Measurements from ENCODE around the gene TMC3. TPM values are rescaled to one million over a fixed set of nuclear protein-coding genes. Genes with fewer than 3 reads are reported as not detected.

TMC3 gene
- total RNA-seq, 3 donors from 2014 or later (not counting 1 experiment from before 2014, with no cell fraction given) = not detected

GRCh38 chr15:81330366-81331090 is 43.5 kb downstream of the TMC3 start:
- Histone ChIP-seq H3K9me3 (ENCODE audit: control insufficient read depth, insufficient read depth, low read length) (no peaks in the 10 kb centered on the region), H3K27ac (ENCODE audit: low read length) (no peak overlapping the region), H3K36me3 (ENCODE audit: control insufficient read depth, insufficient read depth, low read length) (no peaks in the 10 kb centered on the region), H3K4me1 (ENCODE audit: control insufficient read depth, insufficient read depth, low read length) (no peaks in the 10 kb centered on the region), H3K27me3 (ENCODE audit: control insufficient read depth, insufficient read depth, low read length) (no peaks in the 10 kb centered on the region), H3K4me3 (ENCODE audit: low read length) (no peak overlapping the region)
- Mint-ChIP-seq H3K4me1 (no peaks in the 10 kb centered on the region), H3K9me3 (no peaks in the 10 kb centered on the region), H3K4me3 (no peak overlapping the region), H3K27ac (no peak overlapping the region), H3K27me3 (ENCODE audit: low read depth in 2 of 2) (no peaks in the 10 kb centered on the region), H3K36me3 (no peaks in the 10 kb centered on the region)
- DNase-seq (no peak), ATAC-seq (no peak)
- no peak for TF ChIP-seq CTCF (IDR thresholded peaks at IDR 0.05)
- 87% methylated on average over 5 of the region's 5 CpGs for WGBS (ENCODE audit: insufficient coverage)
- intact Hi-C loops (cut with micrococcal nuclease) = no loop called here

GRCh38 chr15:81329446-81329845 is 44.6 kb downstream of the TMC3 start:
- WGBS (ENCODE audit: insufficient coverage) = 92% methylated on average over 2 of the region's 2 CpGs
- H3K36me3 Mint-ChIP-seq = no peaks in the 10 kb centered on the region

GRCh38 chr15:81327516-81327915 is 46.5 kb downstream of the TMC3 start:
- Histone ChIP-seq H3K27ac (ENCODE audit: low read length) (no peak overlapping the region), H3K4me3 (ENCODE audit: low read length) (no peak overlapping the region), H3K27me3 (ENCODE audit: control insufficient read depth, insufficient read depth, low read length) (no peaks in the 10 kb centered on the region), H3K9me3 (ENCODE audit: control insufficient read depth, insufficient read depth, low read length) (no peaks in the 10 kb centered on the region), H3K36me3 (ENCODE audit: control insufficient read depth, insufficient read depth, low read length) (no peaks in the 10 kb centered on the region), H3K4me1 (ENCODE audit: control insufficient read depth, insufficient read depth, low read length) (peaks cover 14% of the 10 kb centered on the region)
- no peaks in the 10 kb centered on the region for H3K27me3 Mint-ChIP-seq (ENCODE audit: low read depth in 2 of 2)
- H3K36me3 Mint-ChIP-seq = no peaks in the 10 kb centered on the region
- no peak overlapping the region for H3K4me3 Mint-ChIP-seq
- peaks cover 17 to 18% of the 10 kb centered on the region in 2 donors for H3K4me1 Mint-ChIP-seq
- no peak overlapping the region for H3K27ac Mint-ChIP-seq
- H3K9me3 Mint-ChIP-seq = no peaks in the 10 kb centered on the region
- no peak for TF ChIP-seq CTCF (IDR thresholded peaks at IDR 0.05)
- ATAC-seq (no peak), DNase-seq (no peak)
- WGBS (ENCODE audit: insufficient coverage) = 75% methylated on average over 3 of the region's 3 CpGs
- intact Hi-C loops (cut with micrococcal nuclease) = no loop called here

More at GRCh38 chr15:81329446-81329845, 44.6 kb downstream of the TMC3 start:
- no peak overlapping the region for H3K4me3 Mint-ChIP-seq
- Histone ChIP-seq H3K4me1 (ENCODE audit: control insufficient read depth, insufficient read depth, low read length) (peaks cover 6% of the 10 kb centered on the region), H3K4me3 (ENCODE audit: low read length) (no peak overlapping the region), H3K9me3 (ENCODE audit: control insufficient read depth, insufficient read depth, low read length) (no peaks in the 10 kb centered on the region), H3K27me3 (ENCODE audit: control insufficient read depth, insufficient read depth, low read length) (no peaks in the 10 kb centered on the region), H3K36me3 (ENCODE audit: control insufficient read depth, insufficient read depth, low read length) (no peaks in the 10 kb centered on the region), H3K27ac (ENCODE audit: low read length) (no peak overlapping the region)
- no peak for TF ChIP-seq CTCF (IDR thresholded peaks at IDR 0.05)
- no peak for DNase-seq
- H3K4me1 Mint-ChIP-seq = peaks cover 4 to 5% of the 10 kb centered on the region in 2 donors
- intact Hi-C loops (cut with micrococcal nuclease) = no loop called here
- no peak for ATAC-seq
- no peak overlapping the region for H3K27ac Mint-ChIP-seq
- no peaks in the 10 kb centered on the region for H3K27me3 Mint-ChIP-seq (ENCODE audit: low read depth in 2 of 2)
- H3K9me3 Mint-ChIP-seq = no peaks in the 10 kb centered on the region
